Activated CD8-positive, alpha-beta memory T cell treated with anti-CD3 and anti-CD28 coated beads for 1 hour (primary cell): ENCODE results near the gene TMEM255B.
"Not testable (repeated sequence)": the region's sequence is repeated elsewhere in the genome, so short reads cannot be mapped to it uniquely, and the experiment has no call there.

Source experiments
- DNase-seq, 2 donors: peaks; one replicate each; pipeline ENCODE4 v3.0.0-alpha.2; 2020; ENCODE audit warnings: low read depth in 1 of 2; ENCODE audit errors: extremely low read depth in 1 of 2

Gene TMEM255B

GRCh38 chr13:113748101-113748861 is 10.7 kb upstream of the TMEM255B start:
- no peak for DNase-seq

- DNase-seq, result no peak
Measured at GRCh38 chr13:113748862-113749451, 10.1 kb upstream of the TMEM255B start.

- no peak for DNase-seq
Measured at GRCh38 chr13:113749507-113749906, 9.5 kb upstream of the TMEM255B start.

GRCh38 chr13:113749967-113750366 is 9.1 kb upstream of the TMEM255B start:
- DNase-seq, result no peak

GRCh38 chr13:113750554-113751399 is 8.2 kb upstream of the TMEM255B start:
- no peak for DNase-seq

- no peak for DNase-seq
Measured at GRCh38 chr13:113751491-113751890, 7.5 kb upstream of the TMEM255B start.

- not testable (repeated sequence) for DNase-seq
Measured at GRCh38 chr13:113752211-113752986, 6.6 kb upstream of the TMEM255B start.

- no peak for DNase-seq
Measured at GRCh38 chr13:113753171-113753570, 5.9 kb upstream of the TMEM255B start.

GRCh38 chr13:113754242-113754641 is 4.8 kb upstream of the TMEM255B start:
- DNase-seq, result no peak

GRCh38 chr13:113754691-113755090 is 4.3 kb upstream of the TMEM255B start:
- DNase-seq, result no peak

GRCh38 chr13:113756441-113757097 is 2.5 kb upstream of the TMEM255B start:
- no peak for DNase-seq

- no peak for DNase-seq
Measured at GRCh38 chr13:113759525-113760137, 605 bp downstream of the TMEM255B start.

GRCh38 chr13:113761136-113761535 is 2.1 kb downstream of the TMEM255B start:
- DNase-seq, result no peak

GRCh38 chr13:113762075-113762474 is 3.0 kb downstream of the TMEM255B start:
- no peak for DNase-seq

- no peak for DNase-seq
Measured at GRCh38 chr13:113762538-113762937, 3.5 kb downstream of the TMEM255B start.

- DNase-seq, result no peak
Measured at GRCh38 chr13:113763254-113763653, 4.2 kb downstream of the TMEM255B start.

GRCh38 chr13:113763961-113764792 is 5.2 kb downstream of the TMEM255B start:
- no peak for DNase-seq

GRCh38 chr13:113764793-113765563 is 6.0 kb downstream of the TMEM255B start:
- DNase-seq, result no peak
